ENCODE measurements around the gene POLR1B.
"Not testable (repeated sequence)": the region's sequence is repeated elsewhere in the genome, so short reads cannot be mapped to it uniquely, and the experiment has no call there.

Gene POLR1B

GRCh38 chr2:112604952-112605351, 62.7 kb downstream of the POLR1B start:
- DNase-seq = no peak

- no peak for DNase-seq
Measured at GRCh38 chr2:112605926-112606325, 63.7 kb downstream of the POLR1B start.

GRCh38 chr2:112606547-112606946, 64.3 kb downstream of the POLR1B start:
- no peak for DNase-seq

- no peak for DNase-seq
Measured at GRCh38 chr2:112607680-112608438, 65.6 kb downstream of the POLR1B start.

- DNase-seq = not testable (repeated sequence)
Measured at GRCh38 chr2:112609320-112609719, 67.1 kb downstream of the POLR1B start.

GRCh38 chr2:112612283-112612682, 70.0 kb downstream of the POLR1B start:
- not testable (repeated sequence) for DNase-seq

- peak; percentile 22 for DNase-seq
Measured at GRCh38 chr2:112614201-112614840, 72.1 kb downstream of the POLR1B start.

GRCh38 chr2:112615051-112615450, 72.8 kb downstream of the POLR1B start:
- no peak for DNase-seq

GRCh38 chr2:112615798-112616197, 73.5 kb downstream of the POLR1B start:
- DNase-seq = not testable (repeated sequence)

- DNase-seq = no peak
Measured at GRCh38 chr2:112618383-112618782, 76.1 kb downstream of the POLR1B start.

GRCh38 chr2:112621790-112622527, 79.7 kb downstream of the POLR1B start:
- DNase-seq = no peak

GRCh38 chr2:112622528-112622849, 80.2 kb downstream of the POLR1B start:
- DNase-seq = peak; percentile 22

GRCh38 chr2:112623913-112624777, 81.9 kb downstream of the POLR1B start:
- no peak for DNase-seq

- no peak for DNase-seq
Measured at GRCh38 chr2:112625474-112626114, 83.3 kb downstream of the POLR1B start.

- DNase-seq = peak; percentile 95
Measured at GRCh38 chr2:112626604-112627059, 84.4 kb downstream of the POLR1B start.

Data from NCI-H2171 treated with DMSO at 0.1 percent for 48 hours (cell line).